GM18502 (cell line): Measurements from ENCODE around the gene HLA-DMA.

Experiments
- ATAC-seq: cut with Tn5 transposase; IDR thresholded peaks from one replicate; pipeline ENCODE4 v1.9.1; 2021; ENCODE audit warnings: mild to moderate bottlenecking; ENCODE audit not compliant: unreplicated experiment, poor library complexity

The HLA-DMA gene

GRCh38 chr6:32952817-32953739 lies at the start of gene HLA-DMA:
HLA-DMA (minus strand) TSS chr6:32953097; CDS start chr6:32953036, 61 bp downstream.
- ATAC-seq: peak; percentile 88

GRCh38 chr6:33001685-33002084 lies 48.8 kb upstream of the HLA-DMA start:
- ATAC-seq: no peak

DNA sequence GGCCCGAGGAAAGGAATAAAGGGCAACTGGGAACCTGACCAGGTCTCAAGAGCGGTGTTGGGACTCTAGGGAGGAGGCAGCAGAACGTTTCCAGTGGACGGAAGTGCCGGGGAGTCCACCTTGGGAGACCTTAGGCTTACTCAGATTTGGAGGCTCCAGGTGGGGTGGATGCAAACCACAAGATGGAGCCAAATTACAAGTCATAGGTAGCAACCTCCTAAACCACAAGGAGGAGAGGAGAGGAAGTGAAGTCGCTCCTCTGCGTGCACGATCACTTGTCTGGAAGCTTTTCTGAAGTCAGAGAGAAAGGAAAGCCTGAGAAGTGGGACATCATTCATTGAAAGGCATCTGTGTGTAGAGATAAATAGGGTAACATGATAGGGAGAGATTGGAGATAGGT lies 47.2 kb upstream of the HLA-DMA start:
- ATAC-seq: no peak

DNA sequence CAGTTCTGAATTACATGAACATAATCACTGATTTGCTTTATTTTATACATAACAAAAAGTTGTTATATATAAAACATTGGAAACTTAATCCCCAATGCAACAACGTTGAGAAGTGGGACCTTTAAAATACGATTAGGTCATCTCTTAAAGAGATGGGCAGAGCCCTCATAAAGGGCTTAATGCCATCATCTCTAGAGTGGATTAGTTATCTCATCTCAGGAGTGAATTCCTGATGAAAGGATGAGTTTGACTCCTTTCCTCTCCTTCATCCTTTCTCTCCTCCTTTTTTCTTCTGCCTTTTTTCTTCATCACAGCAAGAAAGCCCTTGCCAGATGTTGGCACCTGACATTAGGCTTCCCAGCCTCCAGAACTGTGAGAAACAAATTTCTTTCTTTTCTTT lies 42.6 kb upstream of the HLA-DMA start:
- ATAC-seq: no peak

DNA sequence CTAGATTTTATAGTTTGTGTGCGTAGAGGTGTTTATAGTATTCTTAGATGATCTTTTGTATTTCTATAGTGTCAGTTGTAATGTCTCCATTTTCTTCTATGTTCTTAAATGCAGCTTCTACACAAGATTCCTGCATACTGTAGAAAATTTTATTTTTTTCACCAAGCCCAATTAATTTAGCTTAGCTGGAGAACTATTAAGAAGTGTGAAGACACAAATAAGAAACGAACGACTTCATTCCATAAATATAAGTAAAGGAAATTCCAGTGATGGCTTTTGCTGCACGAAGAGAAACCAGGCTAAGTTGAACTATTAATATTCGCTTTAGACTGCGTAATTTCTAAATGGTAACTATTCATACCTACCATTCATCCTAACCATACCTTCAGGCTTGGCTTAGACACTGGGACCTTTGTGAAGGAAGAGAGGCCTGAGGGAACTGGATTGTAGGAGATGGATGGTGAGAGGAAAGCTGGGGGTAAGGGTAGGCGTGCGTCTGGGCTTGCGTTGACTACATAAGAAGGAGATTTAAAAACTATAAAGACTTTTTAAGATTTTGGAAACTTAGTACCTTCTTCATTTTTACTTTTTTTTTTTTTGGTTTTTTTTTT lies 40.6 kb upstream of the HLA-DMA start:
- ATAC-seq: no peak

DNA sequence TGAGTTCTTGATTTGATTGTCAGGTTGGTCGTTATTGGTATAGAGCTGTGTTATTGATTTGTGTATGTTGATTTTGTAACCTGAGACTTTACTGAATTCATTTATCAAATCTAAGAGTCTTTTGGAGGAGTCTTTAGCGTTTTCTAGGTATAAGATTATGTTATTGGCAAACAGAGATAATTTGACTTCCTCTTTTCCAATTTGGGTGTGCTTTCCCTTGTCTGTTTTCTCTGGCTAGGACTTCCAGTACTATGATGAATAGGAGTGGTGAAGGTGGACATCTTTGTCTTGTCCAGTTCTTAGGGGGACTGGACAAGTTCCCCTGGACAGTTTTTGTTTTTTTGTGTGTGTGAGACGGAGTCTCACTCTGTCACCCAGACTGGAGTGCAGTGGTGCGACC lies 39.1 kb upstream of the HLA-DMA start:
- ATAC-seq: no peak

DNA sequence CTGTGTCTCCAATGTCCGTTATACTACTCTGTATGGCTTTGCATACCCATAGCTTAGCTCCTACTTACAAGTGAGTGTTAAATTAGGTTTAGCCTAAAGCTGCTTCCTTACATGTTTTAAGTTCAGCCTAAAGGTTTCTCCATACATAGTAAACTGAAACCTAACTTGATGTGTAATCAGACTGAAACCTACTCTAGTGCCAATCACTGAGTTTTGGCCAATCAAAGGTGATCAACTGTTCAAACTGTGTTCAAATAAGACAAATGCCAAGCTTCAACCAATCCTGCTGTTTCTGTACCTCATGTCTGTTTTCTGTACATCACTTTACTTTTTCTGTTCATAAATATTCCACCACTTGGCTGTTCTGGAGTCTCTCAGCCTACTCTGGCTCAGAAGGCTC lies 36.5 kb upstream of the HLA-DMA start:
- ATAC-seq: no peak

- no peak for ATAC-seq
Observed at GRCh38 chr6:32984622-32985389, 31.9 kb upstream of the HLA-DMA start.

- ATAC-seq: no peak
Observed at GRCh38 chr6:32983964-32984621, 31.2 kb upstream of the HLA-DMA start.

DNA sequence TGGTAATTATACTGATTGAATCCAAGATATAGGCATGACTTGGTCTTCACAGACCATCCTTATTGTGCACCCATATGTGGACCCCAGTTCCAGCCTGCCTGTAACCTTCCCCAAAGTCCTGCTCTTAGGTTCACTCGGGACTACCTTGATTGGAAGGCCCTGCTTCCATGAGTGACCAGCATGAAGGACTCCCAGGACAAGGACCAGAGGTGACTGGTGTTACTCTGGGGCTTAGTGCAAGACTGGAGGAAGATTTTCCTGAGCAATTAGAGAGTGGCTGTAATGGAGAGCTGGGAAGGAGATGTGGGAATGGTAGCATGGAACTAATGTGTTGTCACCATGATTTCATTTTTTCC lies 30.6 kb upstream of the HLA-DMA start:
- ATAC-seq: no peak

DNA sequence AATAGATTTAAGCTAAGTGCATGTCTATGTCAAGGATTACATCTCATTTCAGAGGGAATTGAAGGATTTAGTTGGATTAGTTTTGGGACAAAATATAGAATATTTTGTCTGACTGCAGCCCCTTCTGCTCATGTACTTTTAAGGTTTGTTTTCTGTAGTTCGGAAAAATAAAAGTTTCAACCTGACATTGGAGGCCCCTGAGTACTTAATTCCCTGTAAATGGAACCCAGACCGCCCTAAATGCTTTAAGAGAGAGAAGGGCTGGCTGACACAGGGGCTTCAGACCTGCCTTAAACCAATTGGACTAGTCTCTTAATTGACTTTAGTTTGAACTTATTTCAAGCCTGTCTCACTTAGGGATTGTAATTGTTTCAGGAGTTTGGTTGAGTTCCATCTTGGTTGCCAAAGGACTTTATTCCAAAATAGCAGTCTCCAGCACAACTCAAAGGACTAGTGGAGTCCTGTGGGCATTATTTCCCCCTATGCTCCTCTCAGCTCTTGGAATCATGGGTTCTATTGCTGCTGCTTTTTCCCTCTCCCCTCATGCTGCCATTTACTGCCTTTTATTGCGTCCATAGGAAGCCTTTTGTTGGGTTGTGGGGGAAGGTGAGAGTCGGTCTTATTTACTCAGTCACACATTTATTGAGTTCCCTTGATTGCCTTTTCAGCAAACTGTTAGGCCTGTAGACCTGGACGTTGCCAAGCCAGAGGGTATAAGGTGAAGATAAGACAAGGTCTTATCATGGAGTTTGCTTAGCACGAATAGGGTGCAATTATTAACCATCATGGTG lies 30.0 kb upstream of the HLA-DMA start:
- no peak for ATAC-seq

- ATAC-seq: no peak
Observed at GRCh38 chr6:32982084-32982701, 29.3 kb upstream of the HLA-DMA start.

DNA sequence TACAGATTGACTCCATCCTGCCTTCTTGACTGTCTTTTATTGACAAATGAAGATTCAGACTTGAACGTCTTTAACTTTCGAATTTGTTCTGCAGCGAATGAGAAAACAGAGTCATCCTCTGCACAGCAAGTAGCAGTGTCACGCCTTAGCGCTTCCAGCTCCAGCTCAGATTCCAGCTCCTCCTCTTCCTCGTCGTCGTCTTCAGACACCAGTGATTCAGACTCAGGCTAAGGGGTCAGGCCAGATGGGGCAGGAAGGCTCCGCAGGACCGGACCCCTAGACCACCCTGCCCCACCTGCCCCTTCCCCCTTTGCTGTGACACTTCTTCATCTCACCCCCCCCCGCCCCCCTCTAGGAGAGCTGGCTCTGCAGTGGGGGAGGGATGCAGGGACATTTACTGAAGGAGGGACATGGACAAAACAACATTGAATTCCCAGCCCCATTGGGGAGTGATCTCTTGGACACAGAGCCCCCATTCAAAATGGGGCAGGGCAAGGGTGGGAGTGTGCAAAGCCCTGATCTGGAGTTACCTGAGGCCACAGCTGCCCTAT lies 27.7 kb upstream of the HLA-DMA start:
- ATAC-seq: no peak

- ATAC-seq: no peak
Observed at GRCh38 chr6:32979720-32980487, 27.0 kb upstream of the HLA-DMA start.

DNA sequence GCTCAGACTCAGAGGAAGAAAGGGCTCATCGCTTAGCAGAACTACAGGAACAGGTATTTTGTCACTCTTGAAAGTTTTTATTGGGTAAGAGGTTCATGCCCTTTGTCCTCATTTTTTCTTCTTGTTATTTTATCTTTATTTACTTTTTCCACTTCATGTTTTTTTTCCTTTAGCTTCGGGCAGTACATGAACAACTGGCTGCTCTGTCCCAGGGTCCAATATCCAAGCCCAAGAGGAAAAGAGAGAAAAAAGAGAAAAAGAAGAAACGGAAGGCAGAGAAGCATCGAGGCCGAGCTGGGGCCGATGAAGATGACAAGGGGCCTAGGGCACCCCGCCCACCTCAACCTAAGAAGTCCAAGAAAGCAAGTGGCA lies 25.0 kb upstream of the HLA-DMA start:
- no peak for ATAC-seq

DNA sequence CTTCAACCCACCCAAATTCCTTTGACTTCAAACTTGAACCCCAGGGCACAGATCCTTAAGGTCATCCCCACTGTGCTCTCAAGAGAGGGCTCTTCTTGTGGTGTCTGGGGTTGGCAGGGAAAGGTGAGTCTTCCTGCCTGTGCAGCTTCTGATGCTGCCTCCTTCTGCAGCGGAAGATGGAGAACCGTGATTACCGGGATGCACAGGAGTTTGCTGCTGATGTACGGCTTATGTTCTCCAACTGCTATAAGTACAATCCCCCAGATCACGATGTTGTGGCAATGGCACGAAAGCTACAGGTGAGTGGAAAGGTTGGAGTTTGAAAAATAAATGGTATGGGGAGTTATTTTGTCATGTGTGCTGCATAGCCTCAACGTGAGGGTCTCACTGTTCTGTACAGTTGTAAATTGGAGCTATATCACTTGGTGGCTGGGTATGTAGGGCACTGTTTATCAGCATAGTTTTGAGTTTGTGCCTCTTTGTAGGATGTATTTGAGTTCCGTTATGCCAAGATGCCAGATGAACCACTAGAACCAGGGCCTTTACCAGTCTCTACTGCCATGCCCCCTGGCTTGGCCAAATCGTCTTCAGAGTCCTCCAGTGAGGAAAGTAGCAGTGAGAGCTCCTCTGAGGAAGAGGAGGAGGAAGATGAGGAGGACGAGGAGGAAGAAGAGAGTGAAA lies 24.5 kb upstream of the HLA-DMA start:
- no peak for ATAC-seq

DNA sequence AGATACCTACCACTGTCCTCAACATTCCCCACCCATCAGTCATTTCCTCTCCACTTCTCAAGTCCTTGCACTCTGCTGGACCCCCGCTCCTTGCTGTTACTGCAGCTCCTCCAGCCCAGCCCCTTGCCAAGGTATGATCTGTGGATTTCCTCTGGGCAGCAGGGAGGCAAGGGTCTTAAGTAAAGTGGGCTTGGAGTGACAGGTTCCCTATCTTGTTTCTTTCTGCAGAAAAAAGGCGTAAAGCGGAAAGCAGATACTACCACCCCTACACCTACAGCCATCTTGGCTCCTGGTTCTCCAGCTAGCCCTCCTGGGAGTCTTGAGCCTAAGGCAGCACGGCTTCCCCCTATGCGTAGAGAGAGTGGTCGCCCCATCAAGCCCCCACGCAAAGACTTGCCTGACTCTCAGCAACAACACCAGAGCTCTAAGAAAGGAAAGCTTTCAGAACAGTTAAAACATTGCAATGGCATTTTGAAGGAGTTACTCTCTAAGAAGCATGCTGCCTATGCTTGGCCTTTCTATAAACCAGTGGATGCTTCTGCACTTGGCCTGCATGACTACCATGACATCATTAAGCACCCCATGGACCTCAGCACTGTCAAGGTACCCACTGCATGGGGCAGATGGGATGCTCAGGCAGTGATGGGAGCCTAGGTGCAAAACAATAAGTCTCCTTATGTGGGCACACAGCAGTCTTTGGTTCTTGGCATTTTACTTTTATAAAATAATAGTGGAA lies 23.6 kb upstream of the HLA-DMA start:
- no peak for ATAC-seq
